Activated T-cell treated with anti-CD3 and anti-CD28 coated beads for 48 hours (primary cell): ENCODE measurements around the gene TTC28.

Source experiments
- DNase-seq: peaks from one replicate; pipeline ENCODE4 v3.0.0-alpha.2; 2020; ENCODE audit warnings: low read depth

TTC28 gene

DNA sequence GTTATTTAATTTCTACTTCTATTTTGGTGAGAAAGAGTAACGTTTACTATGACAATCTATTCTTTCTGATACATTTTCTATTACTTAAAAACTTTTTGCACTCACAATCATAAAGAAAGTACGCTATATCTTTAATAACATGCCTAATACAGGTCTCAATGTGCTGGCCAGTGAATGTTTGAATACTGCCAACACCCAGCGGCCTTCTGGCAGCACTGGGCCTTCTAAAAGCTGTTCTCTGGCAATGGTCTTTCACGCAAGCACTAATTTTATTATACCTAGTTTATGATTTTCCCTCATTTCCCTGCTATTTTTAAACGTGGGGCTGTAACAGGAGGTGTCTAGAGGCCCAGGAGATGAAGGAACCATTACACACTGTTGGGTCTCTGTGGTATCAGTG lies 410.8 kb downstream of the TTC28 start:
- DNase-seq = no peak

DNA sequence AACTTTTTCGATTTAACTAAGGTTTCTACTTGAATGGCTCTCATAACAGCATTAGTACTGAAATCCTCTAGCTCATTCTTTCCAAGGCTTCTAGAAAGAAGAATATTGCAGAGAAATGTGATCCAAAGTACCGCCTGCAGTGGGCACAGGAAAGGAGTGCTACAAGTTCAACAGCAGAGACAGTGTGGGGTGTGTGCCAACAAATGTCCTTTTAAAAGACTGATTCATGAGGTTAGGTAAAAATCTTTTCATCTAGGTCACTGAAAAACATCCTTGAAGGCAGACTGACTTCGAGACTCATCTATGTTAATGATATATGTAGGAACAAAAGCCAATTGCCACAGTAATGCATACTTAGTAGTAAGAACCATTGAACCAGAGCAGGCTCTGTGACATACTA lies 411.5 kb downstream of the TTC28 start:
- DNase-seq = no peak

DNA sequence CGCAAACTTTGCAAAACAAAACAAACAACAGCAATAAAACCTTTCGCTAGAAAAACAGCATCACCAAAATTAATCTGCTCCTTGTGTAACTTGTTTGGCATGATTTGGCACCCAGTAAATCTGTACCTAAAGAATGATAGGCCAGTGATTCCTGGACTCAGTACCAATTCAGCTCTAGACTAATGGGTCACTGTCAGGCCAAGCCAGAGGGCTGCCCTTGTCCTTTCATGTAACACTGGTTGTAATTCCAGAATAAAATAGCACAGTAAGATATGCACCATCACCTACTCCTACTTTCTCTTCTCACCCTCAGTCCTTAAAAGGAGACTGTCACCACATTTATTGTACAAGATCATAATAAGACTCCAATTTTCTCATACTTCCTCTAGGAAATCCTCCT lies 419.0 kb downstream of the TTC28 start:
- DNase-seq = no peak

DNA sequence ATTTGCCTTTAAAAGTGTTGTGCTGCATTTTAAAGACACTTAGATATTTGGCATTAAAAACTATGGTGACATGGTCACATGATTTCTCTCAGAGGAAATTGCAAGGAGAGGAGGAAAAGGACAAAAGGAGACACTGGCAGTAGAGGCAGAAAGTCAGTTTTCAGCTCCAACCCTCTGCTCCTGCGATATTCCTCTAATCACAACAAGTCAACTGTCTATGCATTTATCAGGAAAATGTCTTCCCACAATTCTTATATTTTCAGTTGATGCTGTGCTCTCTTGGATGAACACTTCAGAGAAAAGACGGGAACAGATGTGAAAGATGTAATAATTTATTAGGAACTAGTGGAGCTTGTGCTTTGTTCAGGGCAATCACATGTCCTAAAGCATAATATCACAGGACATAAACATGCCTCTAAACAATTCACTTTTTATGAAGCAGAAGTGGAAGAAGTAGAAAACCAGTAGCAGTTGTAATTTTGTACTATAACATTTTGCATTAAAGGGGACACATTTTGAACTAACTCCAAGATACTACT lies 419.8 kb downstream of the TTC28 start:
- DNase-seq = no peak

DNA sequence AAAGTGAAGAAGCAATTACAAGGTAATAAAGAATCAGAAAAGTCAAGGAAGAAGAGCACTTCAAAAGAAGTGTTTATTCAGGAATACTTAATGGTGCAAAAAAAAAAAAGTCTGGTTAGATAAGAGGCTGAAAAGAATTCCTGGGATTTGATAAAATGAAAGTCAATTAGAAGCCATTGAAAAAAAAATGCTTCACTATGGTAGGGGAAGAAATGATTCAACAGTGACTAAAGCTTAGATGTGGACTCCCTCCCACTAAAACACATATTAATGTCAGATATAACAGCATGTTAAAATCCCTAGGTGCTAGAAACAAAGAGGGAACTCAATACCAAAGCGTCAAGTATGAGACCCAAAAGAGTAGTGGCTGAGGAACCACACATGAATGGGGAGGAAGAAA lies 425.2 kb downstream of the TTC28 start:
- no peak for DNase-seq

DNA sequence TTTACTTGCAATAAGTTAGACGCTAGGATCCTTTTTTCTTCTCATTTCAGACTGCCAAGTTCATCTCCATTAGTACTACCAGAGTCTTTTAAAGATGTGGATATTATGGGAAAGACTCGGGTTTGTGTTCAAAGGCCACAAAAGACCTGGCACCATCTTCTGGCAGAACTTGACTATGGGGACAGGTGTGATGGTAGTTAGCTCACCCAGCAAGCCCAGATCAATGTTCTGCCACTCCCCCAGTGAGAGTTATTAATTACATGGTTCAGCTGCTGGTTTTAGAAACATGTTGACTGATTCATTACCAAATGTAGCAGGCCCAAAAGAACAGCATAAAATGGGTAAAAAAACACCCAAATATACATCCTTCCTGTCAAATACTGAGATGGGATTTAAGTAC lies 427.1 kb downstream of the TTC28 start:
- DNase-seq = no peak

DNA sequence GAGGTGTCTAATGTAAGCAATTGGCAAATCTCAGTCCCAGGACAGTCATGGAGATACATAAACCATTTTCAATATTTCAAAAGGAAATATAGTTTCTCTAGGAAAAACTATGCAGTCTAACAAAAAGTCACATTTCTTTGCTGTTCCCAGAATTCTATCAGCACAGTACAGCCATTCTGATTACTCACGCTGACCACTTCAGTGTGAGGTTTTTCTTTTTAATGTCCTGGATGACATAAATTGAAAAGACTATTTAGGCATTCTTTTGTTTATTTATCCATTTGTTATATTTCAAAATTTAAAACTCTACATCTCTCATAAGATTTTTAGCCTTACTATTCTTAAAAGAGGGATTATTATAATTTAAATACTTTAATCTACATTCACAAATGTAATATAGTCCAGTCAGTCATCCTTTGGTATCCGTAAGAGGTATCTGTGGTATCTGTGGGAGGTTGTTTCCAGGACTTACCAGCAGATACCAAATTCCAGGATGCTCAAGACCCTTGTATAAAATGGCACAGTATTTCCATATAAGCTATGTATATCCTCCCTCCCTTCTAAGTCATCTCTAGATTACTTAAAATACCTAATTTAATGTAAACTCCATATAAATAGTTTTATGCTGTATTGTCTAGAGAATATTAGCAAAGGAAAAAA lies 429.5 kb downstream of the TTC28 start:
- no peak for DNase-seq

DNA sequence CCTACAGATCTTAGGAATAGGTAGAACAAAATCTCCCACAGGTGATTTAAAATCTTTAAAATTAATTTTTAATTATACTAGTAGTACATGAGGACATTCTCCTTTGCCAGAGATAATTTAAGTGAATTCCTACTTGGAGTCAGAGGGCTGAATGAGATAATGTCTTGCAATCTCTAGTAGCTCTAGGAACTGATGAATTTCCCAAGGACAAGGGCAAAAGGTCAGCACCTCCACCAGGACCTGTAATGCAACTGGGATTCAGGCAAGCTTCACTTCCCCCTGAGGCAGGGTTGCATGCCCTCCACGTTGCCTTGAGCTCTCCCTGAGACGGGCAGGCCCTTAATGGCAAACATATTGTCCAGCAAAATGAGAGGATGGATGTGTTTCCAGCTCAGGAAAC lies 430.2 kb downstream of the TTC28 start:
- no peak for DNase-seq

DNA sequence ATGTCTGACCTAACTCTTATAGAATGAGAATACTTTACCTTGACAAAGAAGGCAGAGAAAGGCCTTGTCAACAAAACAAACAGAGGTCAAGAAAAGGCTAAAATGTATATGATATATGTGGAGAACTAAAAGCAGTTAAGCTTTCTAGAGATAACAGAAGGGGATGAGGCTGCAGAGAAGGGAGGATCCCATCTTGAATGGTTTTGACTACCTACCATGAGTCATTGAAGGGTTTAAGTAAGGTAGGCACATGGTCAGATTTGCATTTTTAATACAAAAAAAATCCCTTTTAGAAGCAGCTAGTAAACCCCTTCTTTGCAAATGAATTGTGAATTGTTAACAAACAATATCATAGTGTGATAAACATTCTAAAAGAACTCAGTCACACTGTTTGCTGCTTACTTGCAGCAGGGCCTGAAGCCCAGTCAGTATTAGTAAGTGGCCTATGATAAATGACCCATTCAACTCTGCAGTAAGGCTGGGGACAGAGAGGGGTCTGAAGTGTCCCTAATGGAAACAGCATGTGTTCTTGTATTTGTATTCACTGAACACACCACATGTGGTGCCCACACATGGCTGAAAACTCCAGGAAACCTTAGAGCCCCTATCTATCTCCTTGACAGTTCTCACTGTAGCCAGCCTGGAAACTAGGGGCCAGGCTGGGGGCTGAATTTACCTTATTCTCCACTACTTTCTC lies 431.8 kb downstream of the TTC28 start:
- no peak for DNase-seq

DNA sequence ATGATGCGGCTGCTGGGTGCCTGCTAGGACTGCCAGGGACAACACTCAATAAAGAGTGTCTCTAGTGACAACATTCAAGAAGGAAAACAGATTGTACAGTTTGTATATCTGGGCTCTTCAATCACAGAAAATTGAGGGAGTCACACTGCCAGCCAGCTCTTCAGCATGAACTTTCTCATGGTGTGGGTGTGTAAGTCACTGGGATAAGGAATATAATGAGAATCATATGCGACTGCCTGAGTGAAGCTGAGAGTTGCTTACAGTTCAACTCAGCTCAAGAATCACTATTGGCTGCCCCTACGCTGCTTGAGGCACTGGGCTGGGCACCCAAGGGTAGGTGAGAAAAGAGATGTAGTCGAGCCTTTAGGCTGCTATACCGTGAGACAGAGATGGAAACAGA lies 432.5 kb downstream of the TTC28 start:
- DNase-seq = no peak

DNA sequence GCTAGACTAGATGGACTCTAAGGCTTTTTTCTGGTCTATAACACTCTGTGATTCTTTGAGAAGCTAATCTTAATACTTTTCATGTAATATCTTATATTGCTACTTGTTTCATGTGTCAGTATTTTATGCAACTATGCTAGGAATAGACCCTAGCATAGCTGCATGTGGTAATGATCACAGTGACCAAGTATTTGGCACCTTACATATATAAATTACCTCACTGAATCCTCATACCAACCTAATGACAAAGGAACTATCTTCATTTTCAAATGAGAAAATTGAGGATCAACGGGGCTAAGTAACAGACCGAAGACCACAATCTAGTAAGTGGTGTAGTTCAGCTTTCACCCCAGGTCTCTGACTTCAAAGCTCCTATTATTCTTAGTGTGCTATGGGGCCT lies 433.2 kb downstream of the TTC28 start:
- no peak for DNase-seq

DNA sequence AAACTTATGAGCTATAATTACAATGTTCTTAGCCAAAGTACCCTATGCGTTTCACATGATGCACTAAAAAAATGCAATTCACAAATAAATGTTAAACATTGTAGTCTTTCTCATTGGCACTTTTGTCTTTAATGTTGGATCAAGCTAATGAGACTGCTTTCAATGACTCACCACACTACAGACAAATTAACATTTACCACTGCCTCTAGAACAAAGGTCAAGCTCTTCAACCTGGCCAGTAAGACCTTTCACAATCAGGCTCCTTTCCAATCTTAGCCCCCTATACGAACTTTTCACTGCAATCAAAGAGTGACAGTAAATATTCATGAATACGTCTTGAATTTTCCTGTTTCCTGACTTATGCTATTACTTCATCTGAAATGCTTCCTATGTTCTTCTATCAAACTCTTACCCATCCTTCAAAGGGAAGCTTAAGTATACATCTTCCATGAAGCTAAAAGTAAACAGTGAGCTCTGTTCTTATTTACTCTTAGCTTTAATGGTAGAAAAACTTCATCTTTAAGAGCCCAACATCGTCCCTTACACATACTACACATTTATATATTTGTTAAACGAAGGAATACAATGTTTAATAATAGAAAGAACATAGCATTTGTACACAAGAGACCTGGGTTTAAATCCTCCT lies 433.9 kb downstream of the TTC28 start:
- no peak for DNase-seq

DNA sequence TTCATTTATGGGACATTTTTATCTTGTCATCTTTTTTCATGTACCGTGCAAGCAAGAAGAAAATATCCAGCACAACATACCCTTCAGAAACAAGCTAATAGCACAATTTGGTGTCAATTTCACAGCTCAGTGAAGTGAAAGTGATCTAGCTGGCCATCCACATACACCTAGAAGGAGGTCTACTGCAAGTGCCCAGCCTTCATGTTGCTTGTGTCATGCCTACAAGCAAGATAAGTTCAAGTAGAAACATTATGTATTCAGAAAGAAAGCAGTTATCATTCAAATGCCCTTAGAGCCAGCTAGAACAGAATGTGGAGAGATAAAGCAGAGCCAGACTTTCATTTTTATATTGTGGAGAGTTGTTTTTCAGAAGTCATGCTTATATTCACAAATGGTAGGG lies 434.9 kb downstream of the TTC28 start:
- DNase-seq = no peak

DNA sequence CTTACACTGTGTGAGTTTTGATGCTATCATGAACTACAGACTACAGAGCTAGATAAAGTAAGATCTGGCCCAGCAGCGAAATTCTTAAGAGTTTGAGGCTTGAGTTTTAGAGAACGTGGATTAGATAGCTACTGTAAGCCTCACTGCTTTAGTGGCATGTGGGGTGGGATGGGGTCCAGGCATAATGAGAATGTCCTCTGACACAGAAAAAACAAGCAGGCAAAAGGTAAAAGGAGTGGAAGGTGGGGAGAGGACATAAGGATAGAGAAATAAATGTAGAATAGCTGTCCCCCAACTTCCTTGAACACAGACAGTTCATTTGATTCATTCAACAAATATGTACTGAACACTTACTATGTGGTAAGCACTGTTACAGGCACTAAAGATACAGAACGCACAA lies 436.1 kb downstream of the TTC28 start:
- no peak for DNase-seq

DNA sequence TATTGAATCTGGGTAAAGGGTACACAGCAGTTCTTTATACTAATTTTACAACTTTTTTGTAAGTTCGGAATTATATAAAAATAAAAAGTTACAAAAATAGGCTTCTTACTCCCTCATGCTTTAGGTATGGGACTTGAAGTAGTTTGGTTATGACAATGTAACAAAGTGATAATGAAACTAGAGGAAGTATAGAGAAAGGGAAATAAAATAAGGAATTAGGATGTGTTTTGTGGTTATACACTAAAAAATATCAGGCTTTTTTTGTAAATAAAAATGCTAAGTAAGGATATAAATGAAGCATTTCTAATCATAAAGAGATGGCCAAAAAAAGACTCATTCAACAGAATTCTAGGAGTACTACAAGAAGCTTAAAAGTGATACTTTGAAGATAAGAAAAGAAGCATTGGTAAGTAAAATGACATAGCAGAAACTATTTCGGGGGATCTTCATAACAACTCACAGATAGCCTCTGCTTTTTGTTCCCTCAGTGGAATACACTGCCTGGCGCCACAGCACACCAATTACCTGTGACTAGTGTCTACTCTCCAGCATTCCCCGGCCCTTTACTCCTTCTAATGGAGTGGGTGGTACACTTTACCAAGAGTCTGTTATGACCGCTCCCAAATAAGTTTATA lies 437.9 kb downstream of the TTC28 start:
- no peak for DNase-seq

DNA sequence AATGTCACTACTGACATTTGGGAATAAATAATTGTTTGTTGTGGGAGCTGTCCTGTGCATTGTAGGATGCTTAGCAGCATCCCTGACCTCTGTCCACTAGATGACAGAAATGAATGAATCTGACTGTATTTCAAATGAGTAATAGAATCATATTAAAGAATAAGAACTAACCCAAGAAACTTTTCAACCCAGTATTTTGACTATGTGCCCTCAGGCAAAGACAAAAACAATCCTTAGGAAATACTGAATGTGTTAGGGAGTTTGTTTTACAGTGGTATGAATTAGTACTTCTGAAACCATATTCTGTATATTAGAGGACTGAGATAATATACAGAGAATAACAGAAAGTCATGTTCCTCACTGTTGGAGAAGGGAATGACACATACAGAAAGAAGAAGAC lies 439.7 kb downstream of the TTC28 start:
- DNase-seq = no peak

DNA sequence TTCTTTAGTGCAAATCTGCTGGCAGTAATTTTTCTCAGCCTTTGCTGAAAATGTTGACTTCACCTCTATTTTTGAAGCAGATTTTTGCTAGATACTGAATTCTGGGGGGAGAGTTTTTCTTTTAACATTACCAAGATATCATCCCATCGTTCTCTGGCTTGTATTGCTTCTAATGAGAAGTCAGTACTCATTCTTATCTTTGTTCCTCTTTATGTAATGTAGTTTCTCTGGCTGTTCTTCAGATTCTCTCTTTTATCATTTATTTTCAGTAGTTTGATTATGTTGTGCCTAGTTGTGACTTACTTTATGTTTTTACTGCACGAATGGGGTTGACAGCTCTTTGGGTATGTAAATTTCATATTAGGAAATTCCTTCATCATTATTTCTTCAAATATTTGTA lies 441.9 kb downstream of the TTC28 start:
- no peak for DNase-seq

DNA sequence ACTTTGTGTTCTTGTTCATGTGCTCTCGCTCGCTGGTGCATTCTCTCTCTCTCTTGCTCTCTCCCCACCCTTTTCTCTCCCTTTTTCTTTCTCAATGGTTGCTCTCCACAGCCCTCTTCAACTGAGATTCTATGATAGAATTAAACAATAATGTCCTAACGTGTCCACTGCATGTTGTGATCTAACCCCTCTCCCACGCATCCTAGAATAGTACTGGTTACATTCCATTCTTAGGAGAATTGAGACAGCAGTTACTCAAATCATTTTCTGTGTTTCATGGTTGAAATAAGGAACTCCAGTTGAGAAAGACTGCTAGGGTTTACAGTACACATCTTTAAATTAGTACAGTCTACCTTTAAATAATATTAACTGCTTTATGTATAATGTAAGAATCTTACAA lies 442.5 kb downstream of the TTC28 start:
- no peak for DNase-seq

DNA sequence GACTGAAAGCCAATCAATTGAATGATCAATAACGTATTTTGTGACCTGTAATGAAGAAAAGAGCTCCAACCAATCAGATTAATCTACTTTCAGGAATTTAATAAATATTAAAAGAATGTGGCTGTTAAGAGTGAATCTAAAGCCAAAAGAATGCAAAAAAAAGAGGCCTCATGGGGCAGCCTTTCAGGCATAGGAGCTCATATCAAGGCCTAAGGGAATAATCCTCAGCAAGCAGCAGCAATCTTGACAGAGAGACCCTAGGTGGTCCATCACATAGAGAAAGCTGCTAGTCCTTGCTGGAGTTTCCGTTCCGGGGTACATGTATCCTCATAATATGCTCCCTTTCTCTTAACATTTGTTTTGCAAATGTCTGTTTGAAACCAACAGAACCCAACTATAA lies 447.4 kb downstream of the TTC28 start:
- DNase-seq = no peak

DNA sequence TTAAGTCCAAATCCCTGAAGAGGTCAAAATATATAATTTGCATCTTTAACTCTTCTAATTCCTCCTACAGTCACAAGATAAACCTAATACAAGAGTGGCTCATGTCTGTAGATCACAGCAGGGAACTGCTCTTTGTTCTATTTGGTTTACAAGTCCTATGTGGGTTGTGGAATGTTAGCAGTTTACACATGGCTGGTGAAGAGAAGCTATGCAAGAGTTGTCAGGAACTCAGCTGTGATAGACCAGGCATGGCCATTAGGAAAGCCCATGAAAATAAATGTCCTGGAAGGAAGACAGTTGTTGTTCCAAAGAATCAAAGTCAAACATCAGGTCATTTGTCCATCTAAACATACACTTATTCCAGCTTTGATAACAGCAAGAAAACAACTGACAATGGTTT lies 448.2 kb downstream of the TTC28 start:
- no peak for DNase-seq

DNA sequence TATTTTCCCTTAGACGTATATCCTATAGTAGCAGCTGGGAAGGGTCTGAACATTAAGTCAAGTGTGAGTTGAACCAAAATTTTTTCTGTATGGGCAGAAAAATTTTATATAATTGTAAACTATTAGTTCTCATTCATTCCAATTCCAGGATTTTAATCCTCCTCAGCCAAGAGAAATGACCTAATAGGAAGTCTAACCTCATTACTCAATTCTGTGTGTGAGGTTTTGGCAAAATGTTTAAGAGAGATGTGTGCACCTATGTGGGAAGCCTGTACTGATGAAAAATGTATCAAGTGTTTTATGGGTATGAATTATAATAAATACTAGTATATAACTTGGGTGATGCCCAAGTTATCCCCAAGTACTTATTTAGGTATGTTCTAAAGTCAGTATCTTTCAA lies 449.0 kb downstream of the TTC28 start:
- no peak for DNase-seq

DNA sequence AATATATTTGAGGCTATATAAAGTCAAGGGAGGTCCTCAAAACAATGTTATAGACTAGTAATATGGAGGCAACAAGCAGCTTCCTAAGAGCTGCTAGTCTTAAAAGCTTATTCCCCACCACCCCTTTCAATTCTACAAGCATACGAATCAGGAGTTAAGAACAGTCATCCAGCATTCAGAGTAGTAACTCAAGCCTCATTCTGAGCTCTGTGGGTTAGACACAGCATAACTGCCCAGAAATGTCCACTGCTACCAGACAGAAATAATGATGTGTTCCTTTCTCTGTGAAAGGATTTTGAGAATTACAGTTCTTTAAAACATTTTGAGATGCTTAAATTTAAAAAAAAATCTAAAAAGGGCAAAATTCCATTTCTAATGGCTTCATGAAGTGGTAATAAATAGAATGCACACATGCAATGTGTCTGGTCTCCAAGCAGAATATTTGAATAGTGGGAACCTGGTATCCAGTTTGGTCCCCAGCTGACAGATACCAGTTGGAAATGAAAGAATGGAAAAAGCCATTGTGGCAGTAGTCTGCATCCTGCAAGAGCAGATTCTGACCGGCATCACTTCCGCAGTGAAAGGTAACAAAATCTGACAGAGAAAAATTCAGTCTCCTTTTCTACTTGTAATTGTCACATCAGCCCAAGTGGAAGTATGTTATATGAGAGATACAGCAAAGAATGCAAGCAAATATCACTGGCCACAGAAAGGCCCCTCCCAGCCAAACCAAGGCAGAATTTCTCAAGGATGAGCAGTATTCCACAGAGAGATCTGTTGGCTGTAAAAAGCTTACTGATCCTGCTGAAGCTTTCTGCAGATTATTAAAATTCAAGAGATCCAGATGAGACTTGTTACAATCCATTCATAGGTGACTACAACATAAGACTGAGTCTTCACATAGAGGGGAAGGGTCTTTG lies 449.8 kb downstream of the TTC28 start:
- DNase-seq = no peak
